Loucy (cell line): ENCODE measurements around the gene PDE4D.
A peak's percentile ranks its signal among the peaks of the same experiment; 100 is the strongest.

ENCODE experiments used
- H2AFZ ChIP-seq: fragments of 200-600 bp; sonication (generic); 2 replicates; pipeline ENCODE4 v1.6.0; 2016; ENCODE audit warnings: antibody characterized with exemption, mild to moderate bottlenecking, low read length, moderate library complexity
- H3F3A ChIP-seq: fragments of 200-600 bp; 2 replicates; pipeline ENCODE4 v1.6.0; 2016; ENCODE audit warnings: antibody characterized with exemption, low read depth, mild to moderate bottlenecking
- H3K27me3 ChIP-seq: fragments of 200-600 bp; sonication (generic); 2 replicates; pipeline ENCODE4 v1.6.1; 2014; ENCODE audit warnings: low read length, mild to moderate bottlenecking; ENCODE audit not compliant: insufficient read depth, poor library complexity, severe bottlenecking
- H3K36me3 ChIP-seq: fragments of 200-600 bp; sonication (generic); 2 replicates; pipeline ENCODE4 v1.6.1; 2016; ENCODE audit warnings: low read length; ENCODE audit not compliant: insufficient read depth
- H3K4me1 ChIP-seq: fragments of 200-600 bp; sonication (generic); 2 replicates; pipeline ENCODE4 v1.5.1; 2014; ENCODE audit warnings: low read length, mild to moderate bottlenecking; ENCODE audit not compliant: insufficient read depth, poor library complexity, severe bottlenecking
- H3K4me2 ChIP-seq: fragments of 200-600 bp; sonication (generic); 2 replicates; pipeline ENCODE4 v1.6.0; 2014; ENCODE audit warnings: antibody characterized with exemption, low read length, low read depth, mild to moderate bottlenecking; ENCODE audit not compliant: poor library complexity, severe bottlenecking
- H3K4me3 ChIP-seq: fragments of 200-600 bp; sonication (generic); 2 replicates; pipeline ENCODE4 v1.5.1; 2014; ENCODE audit warnings: low read length, mild to moderate bottlenecking, mixed read lengths; ENCODE audit not compliant: poor library complexity, severe bottlenecking
- H3K79me2 ChIP-seq: fragments of 200-600 bp; sonication (generic); 2 replicates; pipeline ENCODE4 v1.6.1; 2014; ENCODE audit warnings: low read length; ENCODE audit not compliant: insufficient read depth
- H3K9ac ChIP-seq: fragments of 200-600 bp; sonication (generic); 2 replicates; pipeline ENCODE4 v1.6.0; 2014; ENCODE audit warnings: mild to moderate bottlenecking, low read depth, low read length, moderate library complexity; ENCODE audit not compliant: poor library complexity, severe bottlenecking
- H3K9me2 ChIP-seq: fragments of 200-600 bp; sonication (generic); replicated peaks from 2 replicates; pipeline ENCODE4 v1.6.1; 2016; ENCODE audit warnings: low read depth, low read length, mixed read lengths
- H3K9me3 ChIP-seq: fragments of 200-600 bp; sonication (generic); 2 replicates; pipeline ENCODE4 v1.6.1; 2014; ENCODE audit warnings: mild to moderate bottlenecking, antibody characterized with exemption, low read length, low read depth; ENCODE audit not compliant: insufficient read depth
- H4K20me1 ChIP-seq: fragments of 200-600 bp; sonication (generic); 2 replicates; pipeline ENCODE4 v1.6.0; 2014; ENCODE audit warnings: antibody characterized with exemption, low read length, mild to moderate bottlenecking; ENCODE audit not compliant: insufficient read depth, poor library complexity, severe bottlenecking
- CTCF ChIP-seq: fragments of 200-600 bp; sonication (generic); conservative IDR thresholded peaks from 2 replicates; pipeline ENCODE4 v1.5.1; 2014; ENCODE audit warnings: mild to moderate bottlenecking, antibody characterized with exemption, low read length
- EZH2phosphoT487 ChIP-seq: fragments of 200-600 bp; IDR thresholded peaks from 2 replicates; pipeline ENCODE4 v1.6.1; 2018; ENCODE audit warnings: antibody characterized with exemption, mild to moderate bottlenecking, moderate library complexity, borderline replicate concordance

Gene PDE4D

GRCh38 chr5:59187857-59188256 lies 705.7 kb downstream of the PDE4D start:
- no peaks in the 10 kb centered on the region for H3K9me3 ChIP-seq
- no peaks in the 10 kb centered on the region for H3K36me3 ChIP-seq
- H3K9ac ChIP-seq: peak overlapping the region; percentile 43
- no peaks in the 10 kb centered on the region for H3F3A ChIP-seq
- H3K79me2 ChIP-seq: no peaks in the 10 kb centered on the region
- peak overlapping the region; percentile 66 for H3K4me3 ChIP-seq
- H3K4me1 ChIP-seq: peaks cover 8% of the 10 kb centered on the region
- TF ChIP-seq CTCF (no peak), EZH2phosphoT487 (no peak)
- no peaks in the 10 kb centered on the region for H3K9me2 ChIP-seq
- no peaks in the 10 kb centered on the region for H4K20me1 ChIP-seq
- H3K27me3 ChIP-seq: peaks cover 11% of the 10 kb centered on the region
- H2AFZ ChIP-seq: peak overlapping the region; percentile 90
- H3K4me2 ChIP-seq: peak overlapping the region; percentile 69

- no peaks in the 10 kb centered on the region for H3K9me2 ChIP-seq
- no peak for TF ChIP-seq CTCF
- no peak for TF ChIP-seq EZH2phosphoT487
- no peak overlapping the region for H3K4me3 ChIP-seq
- peaks cover 11% of the 10 kb centered on the region for H3K27me3 ChIP-seq
- no peak overlapping the region for H3K4me2 ChIP-seq
- peaks cover 8% of the 10 kb centered on the region for H3K4me1 ChIP-seq
- H3K79me2 ChIP-seq: no peaks in the 10 kb centered on the region
- no peaks in the 10 kb centered on the region for H3K9me3 ChIP-seq
- no peaks in the 10 kb centered on the region for H3F3A ChIP-seq
- H4K20me1 ChIP-seq: no peaks in the 10 kb centered on the region
- H3K36me3 ChIP-seq: no peaks in the 10 kb centered on the region
- no peak overlapping the region for H2AFZ ChIP-seq
- no peak overlapping the region for H3K9ac ChIP-seq
These were observed 706.9 kb downstream of the PDE4D start for GRCh38 chr5:59186623-59187022.

- Histone ChIP-seq H3K36me3 (no peaks in the 10 kb centered on the region), H3K9ac (no peak overlapping the region), H4K20me1 (no peaks in the 10 kb centered on the region), H3K79me2 (no peaks in the 10 kb centered on the region), H3K9me3 (no peaks in the 10 kb centered on the region), H3F3A (no peaks in the 10 kb centered on the region), H3K4me2 (no peak overlapping the region), H3K27me3 (peaks cover 11% of the 10 kb centered on the region), H3K4me1 (peaks cover 8% of the 10 kb centered on the region), H2AFZ (no peak overlapping the region), H3K9me2 (no peaks in the 10 kb centered on the region), H3K4me3 (no peak overlapping the region)
- TF ChIP-seq EZH2phosphoT487 (no peak), CTCF (peak; percentile 30)
These were observed 707.7 kb downstream of the PDE4D start for GRCh38 chr5:59185757-59186385.
